Psoas muscle (tissue), 8 donors: ENCODE measurements around the gene NFASC. TPM values are rescaled to one million over a fixed set of nuclear protein-coding genes. Genes with fewer than 3 reads are reported as not detected.

ENCODE experiments used
- ATAC-seq, 4 donors: fragments of 200-7000 bp; cut with Tn5 transposase; one replicate each; pipeline ENCODE4 v1.9.1; 2020; ENCODE audit warnings: moderate library complexity in 3 of 4, mild to moderate bottlenecking in 2 of 4
- DNase-seq, 2 donors: peaks; one replicate each; pipeline ENCODE4 v3.0.0-alpha.2; 2020
- H3K27ac ChIP-seq: fragments of 200-600 bp; one replicate; pipeline ENCODE4 v1.8.0; 2022
- H3K27me3 ChIP-seq, 3 donors: fragments of 200-600 bp in 1 of 3; one replicate each; pipeline versions ENCODE4 v1.6.1 to v1.8.0; 2013 to 2022; ENCODE audit warnings: low read length in 2 of 3, mild to moderate bottlenecking in 2 of 3, moderate library complexity in 1 of 3; ENCODE audit not compliant: insufficient read depth in 3 of 3
- H3K36me3 ChIP-seq, 2 donors: fragments of 200-600 bp in 1 of 2; one replicate each; pipeline versions ENCODE4 v1.6.1 to v1.8.0; 2013 to 2022; ENCODE audit warnings: low read depth in 1 of 2, mild to moderate bottlenecking in 1 of 2, moderate library complexity in 1 of 2; ENCODE audit not compliant: insufficient read depth in 1 of 2
- H3K4me1 ChIP-seq: fragments of 200-600 bp; one replicate; pipeline ENCODE4 v1.8.0; 2022
- H3K4me3 ChIP-seq: fragments of 200-600 bp; one replicate; pipeline ENCODE4 v1.8.0; 2022; ENCODE audit warnings: mild to moderate bottlenecking
- H3K9me3 ChIP-seq: fragments of 200-600 bp; one replicate; pipeline ENCODE4 v1.8.0; 2022
- CTCF ChIP-seq: fragments of 200-600 bp; IDR thresholded peaks from one replicate; pipeline ENCODE4 v1.8.0; 2022; ENCODE audit warnings: antibody characterized with exemption
- WGBS, 3 donors: extraction: QIAGEN DNeasy Blood & Tissue Kit; methylation state at CpG; one replicate each; pipeline versions ENCODE4 v1.1.6 to v1.1.7; 2013; 5-methylcytosine and 5-hydroxymethylcytosine counted together
- intact Hi-C, 2 donors: fragments of 100-400 bp; cut with DNase I; formaldehyde crosslinking; loops; one replicate each; pipeline versions ENCODE4 v1.11.0 to v1.14.2; 2022
- polyA plus RNA-seq, 3 donors: library from polyadenylated mRNA; stranded (reverse); fragments of 200-250 nt; gene quantifications; one replicate each; pipeline ENCODE4 v1.2.3, GENCODE V29; 2013
- total RNA-seq, 4 donors: library from RNA; stranded (reverse); fragmentation: NEBNext Ultra II Directional in 2 of 4; extraction: Animal tissue kit (Norgen Biotek cat#: 25700) in 2 of 4; gene quantifications; one replicate each; pipeline versions ENCODE4 v1.2.1 to v1.2.4, GENCODE V29; 2021 to 2023
- donor health status: healthy with polysubstance abuse.
- donor health status: DM: no; HTN: no; CAD: no; lungs with moderate emphysema.
- donor health status: Bipolar disorder and iron deficiency.
- donor health status: healthy.
- donor health status: DM: yes; HTN: yes; CAD: no.
- donor health status: DM: no; HTN: no; CAD: no.
- donor health status: DM: no; HTN: no; CAD: no.
- donor health status: DM: yes; HTN: yes; CAD: no.

Gene NFASC
- total and polyA plus RNA-seq, 7 donors = 0.46 to 7.5 (median 0.90) TPM

DNA sequence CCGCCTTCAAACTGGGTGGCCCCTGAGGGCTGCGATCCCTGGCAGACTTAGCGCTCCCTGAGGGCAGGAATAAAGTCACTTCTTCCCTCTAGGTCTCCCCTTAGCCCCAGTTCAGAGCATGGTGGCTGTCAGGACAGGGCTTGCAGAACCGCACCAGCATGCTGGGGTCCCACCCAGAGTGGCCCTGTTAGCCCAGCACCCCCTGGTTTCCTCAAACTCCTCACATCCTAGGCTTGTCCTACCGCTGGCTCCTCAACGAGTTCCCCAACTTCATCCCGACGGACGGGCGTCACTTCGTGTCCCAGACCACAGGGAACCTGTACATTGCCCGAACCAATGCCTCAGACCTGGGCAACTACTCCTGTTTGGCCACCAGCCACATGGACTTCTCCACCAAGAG lies 188.2 kb downstream of the NFASC start:
- ATAC-seq = no peak
- H3K36me3 ChIP-seq = no peaks in the 10 kb centered on the region
- peak in 1 of 2 donors; percentile 22 for DNase-seq
- H3K9me3 ChIP-seq = no peaks in the 10 kb centered on the region
- no peaks in the 10 kb centered on the region for H3K4me1 ChIP-seq
- intact Hi-C loops = loop anchor here in 1 of 2 donors (5.0 kb wide), 1 partner anchor 62 kb away; no protein-coding TSS in a partner anchor
- TF ChIP-seq CTCF = no peak
- H3K27ac ChIP-seq = no peak overlapping the region
- H3K4me3 ChIP-seq = no peak overlapping the region
- 93 to 96% (median 93%) methylated on average over 12 of the region's 12 CpGs for WGBS, 3 donors
- H3K27me3 ChIP-seq = no peaks in the 10 kb centered on the region

DNA sequence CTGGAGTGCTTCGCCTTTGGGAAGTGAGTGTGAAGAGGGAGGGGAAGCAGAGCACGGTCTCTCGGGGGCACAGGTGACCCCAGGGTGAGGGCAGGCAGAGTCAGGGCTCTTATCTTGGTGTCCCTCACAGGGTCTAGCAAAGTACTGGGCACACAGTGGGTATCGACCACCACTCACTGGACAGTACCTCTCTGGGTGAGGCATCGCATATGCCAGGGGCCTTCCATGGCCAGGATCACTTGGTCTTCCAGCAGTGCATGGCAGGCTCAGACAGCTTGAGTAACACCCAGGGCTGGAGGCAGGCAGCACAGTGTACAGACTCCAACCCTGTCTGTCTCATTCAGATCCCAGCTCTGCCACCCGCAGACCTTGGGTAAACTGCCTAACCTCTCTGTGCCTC lies 189.0 kb downstream of the NFASC start:
- peak in 1 of 2 donors; percentile 15 for DNase-seq
- 86 to 99% (median 93%) methylated on average over 6 of the region's 6 CpGs for WGBS, 3 donors
- Histone ChIP-seq H3K4me3 (no peak overlapping the region), H3K27me3 (no peaks in the 10 kb centered on the region), H3K27ac (no peak overlapping the region), H3K36me3 (no peaks in the 10 kb centered on the region), H3K4me1 (no peaks in the 10 kb centered on the region), H3K9me3 (no peaks in the 10 kb centered on the region)
- no peak for TF ChIP-seq CTCF
- intact Hi-C loops = loop anchor here (5.0 kb wide), 3 partner anchors 62 to 82 kb away; no protein-coding TSS in a partner anchor
- no peak for ATAC-seq

DNA sequence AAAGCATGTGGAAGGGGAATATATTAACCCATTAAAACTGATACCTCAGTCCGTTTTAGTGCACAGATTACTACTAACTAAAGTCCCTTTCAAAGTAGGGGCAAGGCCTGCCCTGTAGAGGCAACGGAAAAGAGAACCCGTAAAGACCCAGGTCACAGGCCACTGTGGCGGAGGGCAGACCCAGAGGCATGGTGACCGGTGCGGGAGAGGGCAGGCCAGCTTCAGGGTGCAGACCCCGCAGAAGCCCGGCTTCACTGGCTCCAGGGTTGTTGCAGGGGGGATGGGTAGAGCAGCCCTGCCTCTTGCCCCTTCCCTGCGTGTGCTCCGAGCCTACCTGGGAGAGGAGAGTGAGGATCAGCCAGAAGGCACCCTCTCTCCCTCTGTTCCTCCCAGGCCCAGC lies 190.1 kb downstream of the NFASC start:
- Histone ChIP-seq H3K36me3 (no peaks in the 10 kb centered on the region), H3K9me3 (no peaks in the 10 kb centered on the region), H3K4me3 (no peak overlapping the region), H3K27ac (no peak overlapping the region), H3K27me3 (no peaks in the 10 kb centered on the region), H3K4me1 (no peaks in the 10 kb centered on the region)
- no peak for TF ChIP-seq CTCF
- intact Hi-C loops = loop anchor here (5.0 kb wide), 2 partner anchors 68 to 83 kb away; no protein-coding TSS in a partner anchor
- WGBS, 3 donors = 83 to 98% (median 96%) methylated on average over 8 to 10 of the region's 10 CpGs
- DNase-seq = peak in 1 of 2 donors; percentile 24
- peak in 1 of 4 donors; percentile 15 for ATAC-seq

GRCh38 chr1:205061227-205061626 lies 190.6 kb downstream of the NFASC start:
- peak in 3 of 4 donors; percentile 17 to 27 (median 18) for ATAC-seq
- 77 to 82% (median 81%) methylated on average over 14 of the region's 14 CpGs for WGBS, 3 donors

More at GRCh38 chr1:205061227-205061626, 190.6 kb downstream of the NFASC start:
- no peak overlapping the region for H3K27ac ChIP-seq
- DNase-seq = peak in 1 of 2 donors; percentile 40
- no peaks in the 10 kb centered on the region for H3K27me3 ChIP-seq
- H3K36me3 ChIP-seq = no peaks in the 10 kb centered on the region
- H3K4me1 ChIP-seq = no peaks in the 10 kb centered on the region
- H3K4me3 ChIP-seq = no peak overlapping the region
- intact Hi-C loops = loop anchor here (5.0 kb wide), 2 partner anchors 69 to 84 kb away; no protein-coding TSS in a partner anchor
- no peak for TF ChIP-seq CTCF
- no peaks in the 10 kb centered on the region for H3K9me3 ChIP-seq
